ENCODE data around the gene SLC8A2. TPM values are rescaled to one million over a fixed set of nuclear protein-coding genes. Genes with fewer than 3 reads are reported as not detected.

SLC8A2 gene
- total RNA-seq, 1 experiment from 2014 or later = 11.3 TPM

GRCh38 chr19:47406711-47407416 lies 64.8 kb downstream of the SLC8A2 start:
- no peaks in the 10 kb centered on the region; a peak in 2 of 5 replicates for H3K9me3 Mint-ChIP-seq
- Histone ChIP-seq H3T11ph (ENCODE audit: low read length) (no peak overlapping the region), H3K79me2 (ENCODE audit: insufficient read depth, low read length) (no peaks in the 10 kb centered on the region), H2BK20ac (ENCODE audit: low read depth, low read length, poor library complexity, severe bottlenecking) (no peak overlapping the region), H3K56ac (ENCODE audit: insufficient read length, low read depth, low read length) (no peak overlapping the region), H2BK12ac (ENCODE audit: insufficient read length, low read depth, low read length) (no peak overlapping the region), H3K14ac (ENCODE audit: insufficient read depth, low read length) (no peak overlapping the region), H3K4me1 (ENCODE audit: insufficient read depth, low read length) (no peaks in the 10 kb centered on the region; the same call in 1 of the 2 replicates), H3K27me3 (ENCODE audit: insufficient read depth, low read length) (no peaks in the 10 kb centered on the region), H4K5ac (ENCODE audit: insufficient read length, low read depth, low read length) (no peak overlapping the region), H3K79me1 (ENCODE audit: insufficient read depth, low read depth, low read length, poor library complexity, severe bottlenecking) (no peaks in the 10 kb centered on the region), H2BK5ac (ENCODE audit: insufficient read length, low read length) (no peak overlapping the region), H4K20me1 (ENCODE audit: control insufficient read depth, insufficient read depth, insufficient read length) (no peaks in the 10 kb centered on the region), H4K91ac (ENCODE audit: insufficient read length, low read depth, low read length) (no peak overlapping the region), H2BK120ac (ENCODE audit: low read depth, low read length, poor library complexity, severe bottlenecking) (no peak overlapping the region), H3K18ac (ENCODE audit: insufficient read length, low read depth, low read length) (no peak overlapping the region), H4K8ac (replicated peaks; ENCODE audit: insufficient read length, low read depth, low read length) (no peak overlapping the region), H2AFZ (ENCODE audit: low read length) (no peak overlapping the region), H3K4me2 (ENCODE audit: insufficient read depth, insufficient read length, low read length) (peak overlapping the region; percentile 94), H3K23me2 (ENCODE audit: insufficient read length, low read depth, low read length, poor library complexity, severe bottlenecking) (peaks cover 4% of the 10 kb centered on the region), H2AK5ac (ENCODE audit: insufficient read length, low read length) (no peak overlapping the region), H3K4ac (ENCODE audit: low read depth, low read length) (no peak overlapping the region), H3K27ac (ENCODE audit: insufficient read length, low read depth, low read length) (no peak overlapping the region), H3K9me3 (ENCODE audit: control insufficient read depth, low read depth, low read length) (no peaks in the 10 kb centered on the region), H3K23ac (ENCODE audit: insufficient read length, low read depth, low read length) (no peak overlapping the region), H3K9ac (ENCODE audit: extremely low read depth, insufficient read length, low read length) (no peak overlapping the region), H2BK15ac (ENCODE audit: low read depth, low read length) (no peak overlapping the region)
- WGBS (ENCODE audit: extremely low coverage, insufficient read length, low lambda C conversion rate) = no CpG with 5 or more reads among the region's 47 CpGs
- peak overlapping the region; percentile 51 to 81 for H3K4me3 Mint-ChIP-seq
- H3K36me3 Mint-ChIP-seq (ENCODE audit: insufficient read depth in 1 of 3, low read depth in 3 of 3) = peaks cover 5 to 17% (median 7%) of the 10 kb centered on the region in 3 experiments; a peak in 6 of 7 replicates
- peaks cover 6 to 12% of the 10 kb centered on the region in 2 experiments for H3K4me1 Mint-ChIP-seq
- peaks cover 5% of the 10 kb centered on the region for H3K27me3 Mint-ChIP-seq (ENCODE audit: low read depth)
- DNase-seq = peak; percentile 80
- no peak overlapping the region; a peak in 2 of 7 replicates for H3K27ac Mint-ChIP-seq
- TF ChIP-seq CTCF (conservative IDR thresholded peaks at IDR 0.05) = no peak

Data from H9 (cell line).